Measurements from ENCODE around the gene LRRC25.

LRRC25 gene

DNA sequence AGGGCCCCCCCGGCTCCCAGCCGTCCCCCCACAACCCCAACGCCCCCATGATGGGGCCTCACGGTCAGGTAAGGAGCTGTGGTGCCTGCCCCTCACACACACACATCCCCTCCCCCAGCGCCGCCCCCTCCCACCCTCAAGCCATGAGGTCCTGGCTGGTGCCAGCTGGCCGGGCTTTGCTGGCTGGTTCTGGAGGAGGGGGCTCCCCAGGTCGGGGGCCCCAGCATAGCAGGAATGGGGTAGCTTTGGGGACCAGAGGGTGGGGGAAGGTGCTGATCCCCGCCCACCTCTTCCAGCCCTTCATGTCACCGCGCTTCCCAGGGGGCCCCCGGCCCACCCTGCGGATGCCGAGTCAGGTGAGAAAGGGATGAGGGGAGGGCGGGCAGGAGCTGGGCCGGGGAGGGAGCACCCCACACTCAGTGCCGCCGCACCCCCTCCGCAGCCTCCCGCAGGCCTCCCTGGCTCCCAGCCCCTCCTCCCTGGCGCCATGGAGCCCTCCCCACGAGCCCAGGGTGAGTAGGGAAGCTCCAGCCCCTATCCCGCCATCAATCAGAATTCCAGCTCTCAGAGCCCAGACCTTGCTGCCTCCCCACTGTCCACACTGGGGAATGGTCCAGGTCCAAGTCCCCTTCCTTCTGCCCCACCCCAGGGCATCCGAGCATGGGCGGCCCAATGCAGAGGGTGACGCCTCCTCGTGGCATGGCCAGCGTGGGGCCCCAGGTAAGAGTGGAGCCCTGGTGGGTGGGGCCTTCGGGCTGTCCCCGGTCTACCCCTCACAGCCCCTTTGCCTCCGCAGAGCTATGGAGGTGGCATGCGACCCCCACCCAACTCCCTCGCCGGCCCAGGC is 34.2 kb upstream of the LRRC25 start:
- DNase-seq (ENCODE audit: extremely low read depth, low read depth), result no peak
- H3K4me3 ChIP-seq (replicated peaks; ENCODE audit: low read depth, low read length), result no peak overlapping the region
- TF ChIP-seq, protein P1, sequence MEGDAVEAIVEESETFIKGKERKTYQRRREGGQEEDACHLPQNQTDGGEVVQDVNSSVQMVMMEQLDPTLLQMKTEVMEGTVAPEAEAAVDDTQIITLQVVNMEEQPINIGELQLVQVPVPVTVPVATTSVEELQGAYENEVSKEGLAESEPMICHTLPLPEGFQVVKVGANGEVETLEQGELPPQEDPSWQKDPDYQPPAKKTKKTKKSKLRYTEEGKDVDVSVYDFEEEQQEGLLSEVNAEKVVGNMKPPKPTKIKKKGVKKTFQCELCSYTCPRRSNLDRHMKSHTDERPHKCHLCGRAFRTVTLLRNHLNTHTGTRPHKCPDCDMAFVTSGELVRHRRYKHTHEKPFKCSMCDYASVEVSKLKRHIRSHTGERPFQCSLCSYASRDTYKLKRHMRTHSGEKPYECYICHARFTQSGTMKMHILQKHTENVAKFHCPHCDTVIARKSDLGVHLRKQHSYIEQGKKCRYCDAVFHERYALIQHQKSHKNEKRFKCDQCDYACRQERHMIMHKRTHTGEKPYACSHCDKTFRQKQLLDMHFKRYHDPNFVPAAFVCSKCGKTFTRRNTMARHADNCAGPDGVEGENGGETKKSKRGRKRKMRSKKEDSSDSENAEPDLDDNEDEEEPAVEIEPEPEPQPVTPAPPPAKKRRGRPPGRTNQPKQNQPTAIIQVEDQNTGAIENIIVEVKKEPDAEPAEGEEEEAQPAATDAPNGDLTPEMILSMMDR (IDR thresholded peaks at IDR 0.05; ENCODE audit: low read depth, low read length, missing control alignments), result no peak

DNA sequence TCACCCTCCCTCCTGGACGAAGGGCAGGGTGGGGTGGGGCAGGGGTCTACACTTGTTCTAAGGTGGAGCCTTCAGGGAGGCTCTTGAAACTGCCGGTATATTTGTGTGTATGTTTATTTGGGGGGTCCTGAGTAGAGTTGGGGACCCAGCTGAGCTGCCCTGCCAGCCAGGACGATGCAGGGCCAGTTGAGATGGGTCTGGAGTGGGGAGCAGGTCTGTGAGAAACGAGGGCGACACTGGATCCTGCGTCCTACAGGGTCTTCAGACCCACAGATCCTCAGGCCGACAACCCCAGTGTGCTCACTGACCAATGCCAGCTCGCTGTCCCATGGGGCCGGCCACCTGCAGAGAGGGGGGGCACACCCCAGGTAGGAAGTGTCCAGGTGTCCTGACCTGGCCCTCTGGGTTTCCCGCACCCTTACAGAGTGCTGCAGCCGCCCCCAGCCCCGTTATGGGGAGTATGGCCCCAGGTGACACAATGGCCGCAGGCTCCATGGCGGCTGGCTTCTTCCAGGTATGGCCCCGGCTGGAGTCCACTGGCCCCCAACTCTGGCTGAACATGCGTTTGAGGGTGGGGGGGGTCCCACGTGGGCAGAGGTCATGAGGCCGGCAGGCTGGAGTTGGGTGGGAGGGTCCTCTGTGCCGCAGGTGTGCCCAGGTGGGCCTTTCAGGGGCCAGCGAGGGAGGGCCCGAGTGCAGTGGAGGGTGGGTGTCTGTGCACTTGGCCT is 33.2 kb upstream of the LRRC25 start:
- TF ChIP-seq, protein P1 (IDR thresholded peaks at IDR 0.05; ENCODE audit: low read depth, low read length, missing control alignments), result no peak
- no peak overlapping the region for H3K4me3 ChIP-seq (replicated peaks; ENCODE audit: low read depth, low read length)
- DNase-seq (ENCODE audit: extremely low read depth, low read depth), result no peak

DNA sequence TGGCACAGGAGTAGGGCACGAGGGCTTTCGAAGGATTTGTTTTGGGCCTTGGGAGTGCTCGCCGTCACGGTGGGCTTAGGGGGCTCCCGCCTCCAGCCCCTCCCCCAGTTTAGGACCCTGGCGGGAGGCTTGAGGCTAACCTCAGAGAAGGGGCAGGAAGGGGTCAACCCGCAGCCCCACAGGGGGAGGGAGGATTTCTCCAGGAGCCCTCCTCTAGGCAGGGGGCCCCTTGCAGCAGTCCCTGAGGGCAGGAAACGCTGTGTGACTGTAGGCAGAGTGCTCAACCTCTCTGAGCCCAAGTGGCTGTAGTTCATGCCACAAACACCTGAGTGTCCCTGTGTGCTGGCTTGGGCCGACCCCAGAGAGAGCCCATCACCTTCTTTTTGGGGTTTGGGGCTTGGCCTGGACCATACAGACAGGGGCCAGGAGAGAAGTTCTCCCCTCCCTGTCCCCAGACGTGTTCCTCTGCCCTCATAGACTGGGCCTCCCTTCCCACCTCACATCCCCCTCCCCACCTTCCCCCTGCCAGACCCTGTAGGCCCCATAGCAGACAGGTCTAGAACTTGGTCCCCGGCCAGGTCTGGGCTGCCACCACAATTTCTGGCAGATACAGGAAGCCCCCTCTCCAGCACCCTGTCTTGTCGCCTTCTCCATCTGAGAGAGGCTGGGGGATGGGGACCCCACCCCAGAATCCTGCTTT is 32.4 kb upstream of the LRRC25 start:
- TF ChIP-seq, protein P1 (IDR thresholded peaks at IDR 0.05; ENCODE audit: low read depth, low read length, missing control alignments), result no peak
- no peak for DNase-seq (ENCODE audit: extremely low read depth, low read depth)
- H3K4me3 ChIP-seq (replicated peaks; ENCODE audit: low read depth, low read length), result no peak overlapping the region

DNA sequence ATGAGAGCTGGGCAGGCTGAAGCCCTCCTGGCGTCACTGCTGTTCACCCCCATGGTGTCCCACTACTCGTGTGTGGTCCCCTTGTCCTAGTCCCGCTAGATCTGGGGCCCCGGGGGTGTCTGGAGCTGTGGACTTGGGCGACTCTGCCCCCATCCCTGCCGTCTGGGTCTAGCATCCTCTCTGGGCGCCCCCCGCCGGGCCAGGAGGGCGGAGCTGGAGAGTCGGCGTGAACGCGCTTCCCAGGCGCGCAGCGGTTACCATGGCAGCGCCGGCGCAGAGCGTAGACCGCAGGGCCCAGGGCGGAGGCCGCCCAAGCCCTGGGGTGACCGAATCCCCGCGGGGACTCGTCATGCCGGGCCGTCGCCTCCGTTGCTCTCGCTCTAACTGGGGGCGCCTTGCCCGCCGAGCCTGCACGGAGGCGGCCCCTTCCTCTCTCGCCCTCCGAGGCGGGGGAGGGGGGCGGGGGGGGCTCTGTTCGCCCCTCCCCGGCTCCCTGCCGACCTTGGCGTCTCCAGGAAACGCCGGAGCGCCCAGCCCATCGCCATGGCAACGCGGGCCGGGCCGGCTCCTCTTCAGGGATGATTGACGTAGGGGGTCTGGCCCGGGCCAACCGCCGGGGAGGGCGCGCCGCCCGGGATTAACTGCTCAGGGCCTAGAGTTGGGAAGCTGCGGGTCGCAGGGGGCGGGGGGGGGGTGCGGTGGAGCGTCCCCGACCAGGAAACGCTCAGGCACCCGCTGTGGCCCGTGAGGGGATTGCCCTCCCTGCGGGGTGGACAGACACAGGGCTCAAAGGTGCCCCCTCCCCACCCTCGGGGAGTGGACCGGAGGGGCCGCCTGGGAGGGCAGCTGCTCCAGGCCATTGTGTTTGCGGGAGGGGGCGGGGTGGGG is 31.6 kb upstream of the LRRC25 start:
- TF ChIP-seq, protein P1 (IDR thresholded peaks at IDR 0.05; ENCODE audit: low read depth, low read length, missing control alignments), result no peak
- DNase-seq (ENCODE audit: extremely low read depth, low read depth), result no peak
- H3K4me3 ChIP-seq (replicated peaks; ENCODE audit: low read depth, low read length), result peak overlapping the region; percentile 13

DNA sequence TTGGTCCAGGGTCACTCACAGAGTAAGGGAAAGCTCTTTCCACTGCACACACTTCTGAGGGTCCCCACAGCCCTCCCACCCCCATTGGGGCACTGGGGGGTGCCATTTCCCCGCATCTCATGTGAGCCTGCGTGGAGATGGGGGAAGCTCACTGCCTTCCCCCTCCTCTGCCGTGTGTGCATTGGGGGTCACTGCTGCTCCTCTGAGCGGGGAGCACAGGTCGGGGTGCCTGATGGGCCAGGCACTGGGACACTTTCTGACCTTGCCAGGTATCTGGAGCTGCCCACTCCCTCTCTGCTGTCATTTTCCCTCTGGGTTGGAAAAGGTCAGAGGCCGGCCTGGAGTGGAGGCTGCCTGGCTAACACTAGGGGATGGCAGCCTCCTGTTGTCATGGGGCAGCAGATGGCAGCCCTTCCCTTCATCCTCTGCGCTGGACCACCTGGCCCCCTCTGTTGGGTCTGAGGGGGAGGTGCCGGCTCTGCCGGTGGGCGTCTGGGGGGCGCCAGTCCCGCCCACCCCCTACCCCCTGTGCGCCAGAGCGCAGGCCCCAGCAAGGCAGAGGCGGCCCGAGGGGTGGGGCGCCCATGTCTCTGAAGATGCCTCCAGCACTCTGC is 30.9 kb upstream of the LRRC25 start:
- no peak for DNase-seq (ENCODE audit: extremely low read depth, low read depth)
- H3K4me3 ChIP-seq (replicated peaks; ENCODE audit: low read depth, low read length), result peak overlapping the region; percentile 13; the same call in 1 of the 2 replicates
- TF ChIP-seq, protein P1 (IDR thresholded peaks at IDR 0.05; ENCODE audit: low read depth, low read length, missing control alignments), result no peak
